ENCODE data around the gene MINPP1.

DNA sequence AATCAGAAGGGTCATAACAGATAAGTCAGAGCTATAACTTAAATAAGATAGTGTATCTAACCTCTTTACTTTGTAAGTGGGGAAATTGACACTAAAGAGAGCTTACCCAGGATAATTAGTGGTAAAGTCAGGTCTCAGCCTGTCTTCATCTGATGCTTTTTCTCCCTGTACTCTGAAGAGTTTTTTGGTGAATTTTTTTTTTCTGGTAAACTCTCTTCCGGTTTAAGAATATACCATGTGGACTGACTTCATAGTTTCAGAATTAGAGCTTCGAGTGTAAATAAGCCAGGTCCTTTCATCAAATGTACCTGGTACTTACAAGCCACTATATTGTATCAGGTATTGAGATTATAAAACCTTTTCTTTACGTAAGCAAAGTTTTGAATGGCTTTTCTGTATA lies 6.8 kb downstream of the MINPP1 start:
- no peak for TF ChIP-seq EP300 (conservative IDR thresholded peaks at IDR 0.05; ENCODE audit: poor library complexity, severe bottlenecking)
- TF ChIP-seq, protein P1, sequence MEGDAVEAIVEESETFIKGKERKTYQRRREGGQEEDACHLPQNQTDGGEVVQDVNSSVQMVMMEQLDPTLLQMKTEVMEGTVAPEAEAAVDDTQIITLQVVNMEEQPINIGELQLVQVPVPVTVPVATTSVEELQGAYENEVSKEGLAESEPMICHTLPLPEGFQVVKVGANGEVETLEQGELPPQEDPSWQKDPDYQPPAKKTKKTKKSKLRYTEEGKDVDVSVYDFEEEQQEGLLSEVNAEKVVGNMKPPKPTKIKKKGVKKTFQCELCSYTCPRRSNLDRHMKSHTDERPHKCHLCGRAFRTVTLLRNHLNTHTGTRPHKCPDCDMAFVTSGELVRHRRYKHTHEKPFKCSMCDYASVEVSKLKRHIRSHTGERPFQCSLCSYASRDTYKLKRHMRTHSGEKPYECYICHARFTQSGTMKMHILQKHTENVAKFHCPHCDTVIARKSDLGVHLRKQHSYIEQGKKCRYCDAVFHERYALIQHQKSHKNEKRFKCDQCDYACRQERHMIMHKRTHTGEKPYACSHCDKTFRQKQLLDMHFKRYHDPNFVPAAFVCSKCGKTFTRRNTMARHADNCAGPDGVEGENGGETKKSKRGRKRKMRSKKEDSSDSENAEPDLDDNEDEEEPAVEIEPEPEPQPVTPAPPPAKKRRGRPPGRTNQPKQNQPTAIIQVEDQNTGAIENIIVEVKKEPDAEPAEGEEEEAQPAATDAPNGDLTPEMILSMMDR (IDR thresholded peaks at IDR 0.05; ENCODE audit: poor library complexity, severe bottlenecking) = no peak
- TF ChIP-seq SMC3 (conservative IDR thresholded peaks at IDR 0.05; ENCODE audit: poor library complexity) = no peak

All from neural cell (in vitro differentiated cells).